Left forelimb (tissue), 1 donor: ENCODE results near the gene RHOJ.
"Not testable (repeated sequence)": the region's sequence is repeated elsewhere in the genome, so short reads cannot be mapped to it uniquely, and the experiment has no call there.

ENCODE experiments used
- DNase-seq: peaks from one replicate; pipeline ENCODE4 v3.0.0-alpha.2; 2018; ENCODE audit warnings: low spot score

RHOJ gene

DNA sequence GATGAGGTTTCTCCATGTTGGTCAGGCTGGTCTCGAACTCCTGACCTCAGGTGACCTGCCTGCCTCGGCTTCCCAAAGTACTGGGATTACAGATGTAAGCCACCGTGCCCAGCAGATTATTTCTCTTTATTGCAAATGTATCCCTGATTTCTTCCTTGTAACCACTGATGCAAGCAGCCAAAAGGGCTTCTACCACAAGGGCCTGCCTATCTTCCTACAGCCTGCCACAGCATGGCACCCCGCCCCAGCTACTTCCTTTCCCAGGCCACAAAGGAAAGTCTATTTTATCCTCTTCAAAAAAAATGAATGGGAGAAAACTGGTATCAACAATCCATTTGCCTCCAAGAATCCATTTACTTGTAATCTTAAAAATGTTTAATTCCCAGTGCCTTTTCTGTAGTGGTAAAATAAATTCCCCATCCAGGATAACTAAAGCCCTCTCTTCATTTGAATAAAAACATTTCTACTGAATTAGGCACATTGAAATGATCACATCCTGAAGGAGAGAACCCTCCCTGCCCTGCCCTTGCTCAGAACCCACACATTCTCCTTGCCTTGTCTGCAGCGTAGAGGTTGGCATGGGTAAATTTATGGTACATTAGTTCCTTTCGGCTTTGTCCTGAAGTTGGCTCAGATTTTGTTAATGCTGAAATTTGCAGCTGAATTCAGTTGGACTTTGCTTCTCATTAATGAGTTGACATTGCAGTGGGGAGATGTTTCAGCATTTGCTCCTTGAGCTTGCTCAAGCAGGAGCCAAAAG, 95.3 kb downstream of the RHOJ start:
- no peak for DNase-seq

DNA sequence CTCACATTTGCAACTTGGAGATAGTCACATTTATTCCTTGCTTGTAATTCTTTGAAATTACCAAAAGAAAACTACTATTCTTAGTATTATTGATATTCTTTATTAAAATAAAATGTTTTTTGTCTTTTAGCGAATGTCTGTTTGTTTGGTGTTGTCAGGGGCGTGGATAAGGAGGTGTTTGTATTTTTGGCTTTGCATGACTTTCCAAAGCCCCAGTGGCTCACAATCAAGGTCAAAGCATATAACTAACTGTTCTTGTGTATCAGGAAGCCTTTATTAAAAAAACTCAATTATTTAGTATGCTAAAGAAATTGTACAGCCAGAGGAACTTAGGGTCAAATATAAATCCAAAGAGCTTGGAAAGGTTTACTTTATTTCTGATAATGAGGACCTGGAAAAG, 96.6 kb downstream of the RHOJ start:
- DNase-seq: no peak

DNA sequence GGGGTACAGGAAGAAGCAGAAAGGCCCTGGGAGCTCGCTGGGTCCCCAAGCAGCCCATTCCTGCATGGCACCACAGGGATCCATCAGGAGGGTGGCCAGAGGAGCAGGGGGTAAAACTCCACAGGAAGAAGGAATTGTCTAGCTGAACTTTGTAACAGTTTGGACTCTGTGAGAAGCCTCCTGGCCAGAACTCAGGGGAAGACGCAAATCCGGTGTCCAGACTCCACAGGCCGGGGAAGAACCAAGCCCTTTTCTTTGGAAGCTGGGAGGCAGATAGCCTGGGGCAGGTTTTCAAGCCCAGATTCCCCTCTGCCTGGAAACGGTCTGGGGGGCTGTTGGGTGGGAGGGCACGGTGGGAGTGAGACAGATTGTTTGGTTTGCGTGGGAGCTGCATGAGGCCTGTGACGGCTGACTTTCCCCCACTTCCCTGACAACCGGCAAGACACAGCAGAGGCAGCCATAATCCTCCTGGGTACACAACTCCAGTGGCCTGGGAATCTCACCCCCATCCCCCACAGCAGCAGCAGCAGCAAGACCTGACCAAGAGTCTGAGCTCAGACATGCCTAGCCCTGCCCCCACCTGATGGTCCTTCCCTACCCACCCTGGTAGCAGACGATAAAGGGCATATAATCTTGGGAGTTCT, 97.8 kb downstream of the RHOJ start:
- no peak for DNase-seq

DNA sequence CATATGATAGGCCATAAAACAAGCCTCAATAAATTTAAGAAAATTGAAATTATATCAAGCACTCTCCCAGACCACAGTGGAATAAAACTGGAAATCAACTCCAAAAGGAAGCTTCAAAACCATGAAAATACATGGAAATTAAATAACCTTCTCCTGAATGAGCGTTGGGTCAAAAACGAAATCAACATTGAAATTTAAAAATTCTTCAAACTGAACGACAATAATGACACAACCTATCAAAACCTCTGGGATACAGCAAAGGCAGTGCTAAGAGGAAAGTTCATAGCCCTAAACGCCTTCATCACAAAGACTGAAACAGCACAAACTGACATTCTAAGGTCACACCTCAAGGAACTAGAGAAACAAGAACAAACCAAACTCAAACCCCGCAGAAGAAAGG, 100.2 kb downstream of the RHOJ start:
- DNase-seq: not testable (repeated sequence)

DNA sequence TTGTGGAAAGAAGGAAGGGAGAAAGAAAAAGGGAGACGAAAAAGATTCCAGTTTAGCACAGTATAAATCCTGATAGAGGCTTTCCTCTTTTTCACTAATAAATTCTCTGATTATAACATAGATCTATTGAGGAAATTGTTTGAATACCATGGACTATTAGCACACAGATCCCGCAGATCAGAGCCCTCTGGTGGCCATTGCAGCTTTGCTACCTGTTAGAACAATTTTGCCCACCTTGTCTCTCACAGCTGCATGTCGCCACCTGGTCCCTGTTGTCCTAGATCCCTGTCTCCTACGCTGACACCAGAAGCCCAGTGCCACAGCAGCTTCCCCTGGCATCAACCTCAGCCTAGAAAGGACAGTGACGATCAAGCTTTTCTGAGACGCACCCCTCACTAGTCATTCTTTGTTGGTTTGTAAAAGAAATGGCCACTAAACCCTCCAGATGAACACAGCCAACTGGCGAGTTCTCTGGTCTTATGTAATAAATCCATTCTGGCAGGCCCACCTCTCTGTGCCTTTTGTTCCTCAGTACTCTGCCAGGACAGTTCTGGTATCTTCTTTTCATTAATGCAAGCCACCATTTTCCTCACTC, 104.6 kb downstream of the RHOJ start:
- no peak for DNase-seq

DNA sequence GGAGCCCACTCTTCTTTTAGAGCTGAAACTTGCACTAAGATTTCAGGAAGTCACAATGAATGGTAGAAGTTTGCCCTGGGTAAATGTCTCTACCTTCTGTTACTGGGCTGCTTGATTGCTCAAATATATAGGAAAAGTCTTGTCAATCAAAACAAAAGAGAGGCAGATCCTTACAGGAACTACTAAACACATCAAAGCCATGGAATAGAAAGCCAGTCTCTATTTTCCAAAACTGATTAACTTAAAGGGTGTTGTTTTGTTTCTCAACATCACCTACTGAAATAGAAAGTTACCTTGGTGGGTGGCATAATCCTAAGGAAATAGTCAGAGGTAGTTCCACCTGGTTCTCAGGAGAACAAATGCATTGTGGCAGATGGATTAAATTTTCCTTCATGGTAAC, 114.6 kb downstream of the RHOJ start, which contains the start of gene GPHB5:
GPHB5 (minus strand) TSS at position 101 of the 400 bp plus-strand sequence. CDS start 1,086 bp downstream, outside the sequence.
- DNase-seq: no peak

DNA sequence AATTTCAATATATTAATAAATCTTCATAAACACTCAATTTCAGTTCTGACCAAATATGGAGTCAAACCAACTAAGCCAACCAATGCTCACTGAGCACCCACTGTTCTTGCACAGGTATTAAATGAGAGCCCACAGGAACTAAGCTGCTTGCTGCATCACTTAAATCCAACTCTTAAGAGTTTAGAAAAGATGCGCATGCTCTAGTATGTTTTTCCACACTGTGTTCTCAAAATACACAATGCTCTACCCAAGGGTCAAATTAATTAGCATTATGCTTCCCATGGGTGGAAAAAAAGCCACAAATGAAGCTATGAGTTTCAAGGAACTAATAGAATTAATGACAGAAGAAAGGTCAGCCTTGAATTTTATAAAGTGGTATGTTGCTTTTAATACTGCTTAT, 118.2 kb downstream of the RHOJ start:
- no peak for DNase-seq

DNA sequence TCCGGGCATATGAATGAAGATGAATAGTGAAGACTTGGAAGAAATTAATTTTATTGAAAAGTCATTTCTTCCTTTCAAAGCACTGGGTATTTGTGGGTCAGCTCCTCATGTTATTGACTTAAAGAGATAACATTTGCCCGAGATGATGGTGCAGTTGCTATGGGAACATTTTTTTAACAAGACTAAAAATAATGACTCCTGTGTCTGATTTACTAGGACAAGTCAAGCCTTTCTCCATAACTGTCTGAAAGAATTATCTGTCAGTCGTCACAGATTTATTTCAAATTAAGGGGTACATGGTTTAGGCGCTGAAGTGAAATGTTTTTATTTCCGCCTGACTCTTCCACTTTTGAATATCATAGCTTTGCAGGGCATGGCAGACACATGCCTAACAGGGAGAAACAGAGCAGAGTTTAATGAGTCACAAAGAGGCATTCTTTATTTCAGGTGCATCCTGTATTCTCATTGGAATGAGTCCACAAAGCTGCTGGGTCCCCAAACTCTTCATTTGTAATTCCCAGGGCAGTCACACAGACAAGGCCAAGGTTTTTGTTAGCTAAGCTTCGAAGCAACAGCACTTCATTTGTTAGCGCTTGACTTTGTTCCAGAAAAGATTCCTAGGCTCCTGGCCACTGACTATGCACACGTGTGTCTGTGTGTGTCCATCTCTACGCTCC, 118.8 kb downstream of the RHOJ start:
- no peak for DNase-seq

DNA sequence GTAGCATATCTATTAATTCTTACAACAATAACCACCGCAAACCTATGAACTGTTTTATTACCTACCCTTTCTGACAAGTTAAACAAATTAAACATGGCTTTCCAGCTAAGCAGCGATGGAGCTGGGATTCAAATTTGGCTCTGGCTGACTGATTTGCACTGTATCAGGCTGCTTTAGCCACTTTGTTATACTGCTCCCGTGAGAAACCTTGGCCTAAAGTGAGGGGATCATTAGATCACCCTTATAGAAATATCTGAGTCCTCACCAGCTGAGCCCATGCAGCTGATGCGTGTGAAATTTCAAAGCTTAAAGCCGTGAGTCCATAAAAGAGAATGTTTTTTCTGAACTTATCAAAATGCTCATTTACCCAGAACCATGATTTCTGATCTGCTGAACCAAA, 122.6 kb downstream of the RHOJ start:
- DNase-seq: no peak

DNA sequence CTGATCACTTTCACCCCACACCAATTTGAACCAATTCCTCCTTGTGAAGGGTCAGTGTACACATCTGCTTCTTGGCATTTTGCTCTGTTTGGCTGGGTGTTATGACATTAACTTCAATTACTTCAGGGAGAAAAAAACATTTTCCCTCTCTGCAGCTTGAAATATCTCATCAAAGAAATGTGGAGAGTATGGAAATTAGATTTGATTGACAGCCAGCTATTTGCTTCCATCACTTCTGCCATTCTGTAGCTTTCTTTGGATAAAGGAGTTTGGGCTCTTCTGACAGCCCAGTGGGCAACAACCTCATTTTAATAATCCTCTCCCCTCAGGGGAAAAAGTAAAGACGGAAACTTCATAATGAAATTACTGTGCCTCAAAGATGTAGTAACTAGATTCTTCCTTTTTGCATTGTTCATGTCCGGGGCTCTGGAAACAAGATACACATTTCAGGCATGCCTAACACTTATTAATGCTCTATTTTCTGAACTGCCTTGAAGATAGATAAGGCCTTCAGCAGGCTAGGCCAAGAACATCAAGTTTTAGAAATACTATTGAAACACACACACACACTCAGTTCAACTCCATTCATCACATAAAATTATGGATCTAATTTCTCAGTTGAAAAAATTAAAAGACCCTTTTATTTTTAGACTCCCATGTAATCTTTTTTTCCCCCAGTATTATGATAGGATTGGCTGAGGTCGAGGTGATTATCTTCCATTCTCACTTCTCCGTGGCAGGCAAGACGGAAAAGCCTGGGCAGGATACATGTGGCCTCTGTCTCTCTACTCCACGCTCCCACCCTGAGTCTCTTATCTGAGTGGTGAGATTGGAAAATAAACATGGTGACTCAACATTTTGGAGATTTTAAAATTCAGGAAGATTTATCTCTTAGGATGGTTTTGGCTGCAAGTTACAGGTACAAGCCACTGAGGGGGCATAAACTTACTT, 124.8 kb downstream of the RHOJ start:
- DNase-seq: no peak

DNA sequence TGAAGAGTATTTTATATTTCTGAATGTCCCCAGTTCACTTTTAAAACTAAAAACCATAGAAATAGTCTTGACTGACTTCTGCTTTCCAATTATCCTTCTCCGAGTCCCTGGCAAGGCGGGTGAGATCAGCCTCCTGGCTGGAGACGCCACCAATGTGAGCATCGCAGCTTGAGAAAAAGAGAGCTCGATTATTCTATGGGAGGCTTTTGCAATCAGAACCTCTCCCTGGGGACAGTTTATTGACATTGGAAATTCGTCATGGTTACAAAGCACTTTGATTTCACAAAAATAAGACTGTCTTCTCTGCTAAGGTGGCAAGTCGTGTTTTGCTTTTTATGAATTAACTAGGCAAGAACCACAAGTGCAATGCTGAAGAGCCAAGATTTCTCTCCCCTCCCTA, 138.1 kb downstream of the RHOJ start:
- no peak for DNase-seq
